ENCODE measurements around the gene ARHGAP15.

ARHGAP15 gene

GRCh38 chr2:143779021-143779420, 649.8 kb downstream of the ARHGAP15 start:
- no peak for TF ChIP-seq CTCF (IDR thresholded peaks at IDR 0.05; ENCODE audit: extremely low read depth, missing control alignments)
- no peak for DNase-seq (ENCODE audit: low spot score)

GRCh38 chr2:143786026-143786765, 657.0 kb downstream of the ARHGAP15 start:
- DNase-seq (ENCODE audit: low spot score) = no peak
- no peak for TF ChIP-seq CTCF (IDR thresholded peaks at IDR 0.05; ENCODE audit: extremely low read depth, missing control alignments)

- no peak for TF ChIP-seq CTCF (IDR thresholded peaks at IDR 0.05; ENCODE audit: extremely low read depth, missing control alignments)
Measured at GRCh38 chr2:143787674-143788073, 658.5 kb downstream of the ARHGAP15 start.

GRCh38 chr2:143792602-143793001, 663.4 kb downstream of the ARHGAP15 start:
- TF ChIP-seq CTCF (IDR thresholded peaks at IDR 0.05; ENCODE audit: extremely low read depth, missing control alignments) = no peak
- DNase-seq (ENCODE audit: low spot score) = no peak

More at GRCh38 chr2:143787674-143788073, 658.5 kb downstream of the ARHGAP15 start:
- no peak for DNase-seq (ENCODE audit: low spot score)

- no peak for DNase-seq (ENCODE audit: low spot score)
- TF ChIP-seq CTCF (IDR thresholded peaks at IDR 0.05; ENCODE audit: extremely low read depth, missing control alignments) = no peak
Measured at GRCh38 chr2:143793381-143793780, 664.2 kb downstream of the ARHGAP15 start.

- DNase-seq (ENCODE audit: low spot score) = no peak
- no peak for TF ChIP-seq CTCF (IDR thresholded peaks at IDR 0.05; ENCODE audit: extremely low read depth, missing control alignments)
Measured at GRCh38 chr2:143796051-143796450, 666.8 kb downstream of the ARHGAP15 start.

GRCh38 chr2:143801561-143801960, 672.3 kb downstream of the ARHGAP15 start:
- DNase-seq (ENCODE audit: low spot score) = no peak
- TF ChIP-seq CTCF (IDR thresholded peaks at IDR 0.05; ENCODE audit: extremely low read depth, missing control alignments) = no peak
